Activated CD4-positive, alpha-beta T cell treated with anti-CD3 and anti-CD28 coated beads for 36 hours (primary cell): Measurements from ENCODE around the gene TMEM140. TPM values are rescaled to one million over a fixed set of nuclear protein-coding genes. Genes with fewer than 3 reads are reported as not detected.
A peak's percentile ranks its signal among the peaks of the same experiment; 100 is the strongest.

Experiments used
- ATAC-seq: fragments of 200-7000 bp; cut with Tn5 transposase; one replicate; pipeline ENCODE4 v1.10.0; 2021; ENCODE audit warnings: mild to moderate bottlenecking, moderate library complexity
- CTCF ChIA-PET: fragments of 350-600 bp; sonication (Branson Sonifier 250); formaldehyde crosslinking; loops from one replicate; lab custom pipeline; 2021; ENCODE audit warnings: antibody characterized with exemption; lab: Charles Lee
- POLR2A ChIA-PET: fragments of 350-600 bp; sonication (Branson Sonifier 250); formaldehyde crosslinking; loops from one replicate; lab custom pipeline; 2021; ENCODE audit warnings: antibody characterized with exemption, inconsistent platforms; lab: Charles Lee
- DNase-seq: peaks from one replicate; pipeline ENCODE4 v3.0.0-alpha.2; 2020
- H3K27ac Mint-ChIP-seq: one replicate; pipeline ENCODE4 v1.8.0; 2021; ENCODE audit warnings: mixed read lengths
- H3K27me3 Mint-ChIP-seq: one replicate; pipeline ENCODE4 v1.8.0; 2021; ENCODE audit warnings: mixed read lengths
- H3K36me3 Mint-ChIP-seq: one replicate; pipeline ENCODE4 v1.8.0; 2021; ENCODE audit warnings: low read depth, mixed read lengths
- H3K4me1 Mint-ChIP-seq: one replicate; pipeline ENCODE4 v1.8.0; 2021; ENCODE audit warnings: mixed read lengths
- H3K4me3 Mint-ChIP-seq: one replicate; pipeline ENCODE4 v1.8.0; 2021; ENCODE audit warnings: mild to moderate bottlenecking, moderate library complexity, mixed read lengths
- H3K9me3 Mint-ChIP-seq: one replicate; pipeline ENCODE4 v1.8.0; 2021; ENCODE audit warnings: low read depth, mixed read lengths
- intact Hi-C, 2 experiments: fragments of 100-400 bp; cut with DNase I in 1 of 2; cut with micrococcal nuclease in 1 of 2; formaldehyde crosslinking; loops; one replicate each; pipeline versions ENCODE4 v1.14.2 to v1.15.1; 2022 to 2024; cut with DNase I, micrococcal nuclease
- total RNA-seq, 2 experiments: library from RNA; stranded (reverse); gene quantifications; one replicate each; pipeline ENCODE4 v1.2.3, GENCODE V29; 2021

The TMEM140 gene
- total RNA-seq, 2 experiments from 2014 or later, result 10.8 to 12.1 TPM

DNA sequence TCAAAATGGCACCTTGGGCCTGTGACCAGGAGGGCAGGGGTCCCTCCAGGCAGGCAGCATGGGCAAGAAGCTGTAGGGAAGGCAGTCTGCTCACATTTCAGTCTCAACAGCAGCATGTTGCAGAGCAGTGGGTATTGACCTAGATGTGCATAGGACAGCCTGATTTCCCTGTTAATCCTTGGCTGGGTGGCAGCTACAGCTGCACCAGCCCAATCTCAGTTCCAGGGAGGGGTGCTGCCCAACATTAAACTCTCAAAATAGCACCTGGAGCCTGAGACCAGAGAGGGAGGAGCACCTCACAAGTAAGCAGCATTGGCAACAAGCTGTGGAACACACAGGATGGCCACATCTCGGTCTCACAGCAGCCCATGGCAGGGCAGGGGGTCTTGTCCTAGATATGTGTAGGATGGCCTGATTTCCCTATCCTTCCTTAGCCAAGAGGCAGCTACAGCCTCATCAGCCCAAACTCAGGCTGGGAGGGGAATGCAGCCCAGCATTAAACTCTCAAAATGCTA lies 10.3 kb downstream of the TMEM140 start:
- ATAC-seq, result no peak
- peaks cover 80% of the 10 kb centered on the region for H3K36me3 Mint-ChIP-seq
- intact Hi-C loops, result no loop called here
- no peak overlapping the region for H3K27ac Mint-ChIP-seq
- H3K9me3 Mint-ChIP-seq, result peaks cover 44% of the 10 kb centered on the region
- no peak overlapping the region for H3K4me3 Mint-ChIP-seq
- CTCF ChIA-PET, result interaction anchor here (1.1 to 1.5 kb wide), 3 partner anchors 10 to 13 kb away, joined by 4 read pairs; partner anchors contain the start of gene TMEM140
- no peaks in the 10 kb centered on the region for H3K27me3 Mint-ChIP-seq
- POLR2A ChIA-PET, result interaction anchor here (1.2 to 1.7 kb wide), 3 partner anchors 9 to 11 kb away, joined by 3 to 6 read pairs (median 4); partner anchors contain the start of gene TMEM140
- DNase-seq, result no peak
- peaks cover 45% of the 10 kb centered on the region for H3K4me1 Mint-ChIP-seq

GRCh38 chr7:135158874-135159273 lies 11.0 kb downstream of the TMEM140 start:
- no peak overlapping the region for H3K4me3 Mint-ChIP-seq
- intact Hi-C loops, result no loop called here
- CTCF ChIA-PET, result interaction anchor here (1.3 to 1.5 kb wide), 2 partner anchors 10 to 12 kb away, joined by 4 read pairs; no protein-coding TSS in a partner anchor
- peaks cover 42% of the 10 kb centered on the region for H3K4me1 Mint-ChIP-seq
- DNase-seq (no peak), ATAC-seq (no peak)
- H3K36me3 Mint-ChIP-seq, result peaks cover 77% of the 10 kb centered on the region
- POLR2A ChIA-PET, result interaction anchor here (1.2 kb wide), 1 partner anchor 11 kb away, joined by 4 read pairs; the partner anchor contains the start of gene TMEM140
- no peaks in the 10 kb centered on the region for H3K27me3 Mint-ChIP-seq
- H3K27ac Mint-ChIP-seq, result peak overlapping the region; percentile 81
- peaks cover 40% of the 10 kb centered on the region for H3K9me3 Mint-ChIP-seq

GRCh38 chr7:135159359-135160085 lies 11.7 kb downstream of the TMEM140 start:
- intact Hi-C loops, result no loop called here
- H3K27ac Mint-ChIP-seq, result peak overlapping the region; percentile 81
- ChIA-PET POLR2A (no interaction called here), CTCF (interaction anchor here (1.3 to 1.8 kb wide), 4 partner anchors 10 to 30 kb away, joined by 3 to 8 read pairs (median 4); partner anchors contain the start of gene TMEM140)
- ATAC-seq (peak; percentile 52), DNase-seq (no peak)
- H3K27me3 Mint-ChIP-seq, result no peaks in the 10 kb centered on the region
- peaks cover 76% of the 10 kb centered on the region for H3K36me3 Mint-ChIP-seq
- H3K4me1 Mint-ChIP-seq, result peaks cover 35% of the 10 kb centered on the region
- H3K4me3 Mint-ChIP-seq, result no peak overlapping the region
- peaks cover 35% of the 10 kb centered on the region for H3K9me3 Mint-ChIP-seq

DNA sequence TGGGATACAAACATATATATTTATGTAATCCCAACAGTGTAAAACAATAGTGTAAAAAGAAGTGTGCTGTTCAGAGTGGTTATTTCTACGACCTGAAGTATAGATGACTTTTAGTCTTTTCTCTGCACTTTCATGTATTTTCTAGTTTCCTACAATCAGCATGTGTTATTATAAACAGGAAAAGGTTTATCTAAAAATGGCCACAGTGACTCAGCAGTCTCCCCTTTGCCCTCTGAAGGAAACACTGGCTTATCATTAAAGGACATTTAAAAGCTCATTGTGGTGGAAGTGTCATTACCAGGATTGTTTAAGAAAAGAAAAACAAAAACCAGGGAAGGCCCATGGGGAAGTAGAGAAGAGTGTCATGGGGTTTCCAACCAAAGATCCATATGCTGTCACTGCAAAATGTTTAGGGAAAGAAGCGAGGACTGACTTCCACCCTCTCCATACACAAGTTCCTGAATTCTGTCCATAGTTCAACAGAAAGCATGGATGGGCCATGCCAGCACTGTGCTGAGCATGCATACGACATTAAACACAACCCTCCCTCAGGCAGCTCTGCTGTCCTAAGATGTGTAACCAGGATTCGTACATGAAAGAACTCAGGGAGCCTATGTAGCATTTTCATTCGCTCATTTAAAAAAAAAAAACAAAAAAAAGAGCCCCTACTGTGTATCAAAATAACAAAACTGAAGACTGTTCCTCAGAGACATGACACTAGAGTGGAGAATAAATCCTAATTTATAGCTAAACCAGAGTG lies 12.4 kb downstream of the TMEM140 start:
- Mint-ChIP-seq H3K36me3 (peaks cover 73% of the 10 kb centered on the region), H3K4me3 (no peak overlapping the region), H3K9me3 (peaks cover 28% of the 10 kb centered on the region), H3K4me1 (peaks cover 32% of the 10 kb centered on the region), H3K27me3 (no peaks in the 10 kb centered on the region), H3K27ac (peak overlapping the region; percentile 81)
- DNase-seq (no peak), ATAC-seq (peak; percentile 49)
- CTCF ChIA-PET, result interaction anchor here (0.6 to 1.8 kb wide), 6 partner anchors 9 to 474 kb away, joined by 3 to 8 read pairs (median 4); partner anchors contain the start of gene TMEM140
- POLR2A ChIA-PET, result no interaction called here
- intact Hi-C loops, result no loop called here

DNA sequence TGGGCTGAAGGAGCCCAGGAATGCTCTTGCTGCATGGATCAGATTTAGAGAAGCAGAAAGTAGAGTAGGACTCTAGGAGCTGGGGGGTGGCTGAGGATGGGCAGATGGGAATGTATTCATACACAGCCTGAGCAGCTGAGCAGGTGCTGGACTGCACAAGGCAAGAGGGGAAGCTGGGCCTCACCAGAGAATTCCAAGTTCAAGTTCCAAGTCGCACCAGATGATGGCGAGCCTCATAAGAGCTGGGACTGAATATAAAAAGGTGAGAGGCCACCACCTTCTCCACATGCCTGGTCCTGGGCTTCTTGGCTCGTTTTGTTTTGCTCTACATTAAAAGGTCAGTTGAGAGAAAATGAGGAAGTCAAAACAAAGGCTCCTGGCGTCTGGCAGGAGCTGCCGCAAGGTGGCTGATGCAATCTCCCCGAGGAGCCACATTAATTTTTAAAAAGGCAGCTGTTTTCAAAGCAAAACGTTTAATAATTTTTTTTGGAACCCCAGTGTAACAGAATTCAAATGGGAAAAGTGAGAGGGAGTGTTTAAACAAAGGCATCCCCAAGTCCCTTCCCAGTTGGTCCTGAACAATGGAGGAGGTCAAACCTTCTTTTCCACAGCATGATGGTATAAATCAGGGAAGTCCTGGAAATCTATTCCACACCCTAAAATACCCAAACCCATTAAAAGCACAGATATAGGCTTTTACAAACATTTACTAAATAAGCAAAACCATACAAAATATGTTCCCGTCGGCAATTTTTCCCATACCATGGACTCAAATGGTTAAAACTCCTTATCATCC lies 13.2 kb downstream of the TMEM140 start:
- intact Hi-C loops, result no loop called here
- no peaks in the 10 kb centered on the region for H3K27me3 Mint-ChIP-seq
- no peak overlapping the region for H3K4me3 Mint-ChIP-seq
- DNase-seq (no peak), ATAC-seq (no peak)
- peaks cover 32% of the 10 kb centered on the region for H3K4me1 Mint-ChIP-seq
- H3K36me3 Mint-ChIP-seq, result peaks cover 77% of the 10 kb centered on the region
- ChIA-PET POLR2A (no interaction called here), CTCF (interaction anchor here (0.6 to 1.8 kb wide), 4 partner anchors 8 to 475 kb away, joined by 3 to 8 read pairs (median 4); no protein-coding TSS in a partner anchor)
- H3K9me3 Mint-ChIP-seq, result peaks cover 21% of the 10 kb centered on the region
- H3K27ac Mint-ChIP-seq, result peak overlapping the region; percentile 81

GRCh38 chr7:135161669-135162068 lies 13.8 kb downstream of the TMEM140 start:
- ChIA-PET POLR2A (no interaction called here), CTCF (interaction anchor here (1.4 to 1.8 kb wide), 2 partner anchors 7 to 11 kb away, joined by 4 to 8 read pairs; no protein-coding TSS in a partner anchor)
- no peaks in the 10 kb centered on the region for H3K27me3 Mint-ChIP-seq
- peaks cover 77% of the 10 kb centered on the region for H3K36me3 Mint-ChIP-seq
- H3K4me1 Mint-ChIP-seq, result peaks cover 38% of the 10 kb centered on the region
- intact Hi-C loops, result no loop called here
- H3K9me3 Mint-ChIP-seq, result peaks cover 15% of the 10 kb centered on the region
- no peak for DNase-seq
- peak overlapping the region; percentile 81 for H3K27ac Mint-ChIP-seq
- H3K4me3 Mint-ChIP-seq, result no peak overlapping the region
- ATAC-seq, result no peak

DNA sequence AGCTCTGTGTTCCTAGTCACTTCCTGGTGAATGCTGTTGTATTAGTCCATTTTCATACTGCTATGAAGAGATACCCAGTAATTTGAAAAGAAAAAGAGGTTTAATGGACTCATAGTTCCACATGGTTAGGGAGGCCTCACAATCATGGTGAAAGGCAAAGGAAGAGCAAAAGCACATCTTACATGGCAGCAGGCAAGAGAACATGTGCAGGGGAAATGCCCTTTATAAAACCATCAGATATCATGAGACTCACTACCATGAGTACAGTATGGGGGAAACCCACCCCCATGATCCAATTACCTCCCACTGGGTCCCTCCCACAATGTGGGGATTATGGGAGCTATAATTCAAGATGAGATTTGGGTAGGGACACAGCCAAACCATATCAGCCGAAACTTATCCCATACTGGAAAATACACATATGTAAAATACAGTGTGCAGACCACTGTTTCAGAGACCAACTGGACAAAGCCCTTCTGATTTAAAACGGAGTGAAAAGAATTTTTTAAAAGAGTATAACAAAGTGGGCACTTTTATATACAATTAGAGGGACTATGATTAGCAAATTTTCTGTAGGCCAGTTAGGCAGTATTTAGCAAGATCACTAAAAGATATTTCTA lies 14.6 kb downstream of the TMEM140 start:
- Mint-ChIP-seq H3K4me1 (peaks cover 43% of the 10 kb centered on the region), H3K27ac (no peak overlapping the region), H3K4me3 (no peak overlapping the region), H3K9me3 (peaks cover 10% of the 10 kb centered on the region), H3K27me3 (no peaks in the 10 kb centered on the region), H3K36me3 (peaks cover 77% of the 10 kb centered on the region)
- DNase-seq, result no peak
- no peak for ATAC-seq
- CTCF ChIA-PET, result no interaction called here
- POLR2A ChIA-PET, result no interaction called here
- intact Hi-C loops, result no loop called here

GRCh38 chr7:135164357-135165061 lies 16.6 kb downstream of the TMEM140 start:
- DNase-seq (no peak), ATAC-seq (no peak)
- Mint-ChIP-seq H3K27me3 (no peaks in the 10 kb centered on the region), H3K36me3 (peaks cover 84% of the 10 kb centered on the region), H3K27ac (peak overlapping the region; percentile 37), H3K4me1 (peaks cover 53% of the 10 kb centered on the region), H3K9me3 (peaks cover 8% of the 10 kb centered on the region), H3K4me3 (no peak overlapping the region)
- intact Hi-C loops, result no loop called here
- ChIA-PET CTCF (interaction anchor here (0.5 to 2.1 kb wide), 5 partner anchors 12 to 101 kb away, joined by 3 to 6 read pairs (median 3); partner anchors contain the start of gene WDR91), POLR2A (interaction anchor here (0.6 to 0.9 kb wide), 2 partner anchors 14 to 825 kb away, joined by 4 to 5 read pairs; no protein-coding TSS in a partner anchor)

DNA sequence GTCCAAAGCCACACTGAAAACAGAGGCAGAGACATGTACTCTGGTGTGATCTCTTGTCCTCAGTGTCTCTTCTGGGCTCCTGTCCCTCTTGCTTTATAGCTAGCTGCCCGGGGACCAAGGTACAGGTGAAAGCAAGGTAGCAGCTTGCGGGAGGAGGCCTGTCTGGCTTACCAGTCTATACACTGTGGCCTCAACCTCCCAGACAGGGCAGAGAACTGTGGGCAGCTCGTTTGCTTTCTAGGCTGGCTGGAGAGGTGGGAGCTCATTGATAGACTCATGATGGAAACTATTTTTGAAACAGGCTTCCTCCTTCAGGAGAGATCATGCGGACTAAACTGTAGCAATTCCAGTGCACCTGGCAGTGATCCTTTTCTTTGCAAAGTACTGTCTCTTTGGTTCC lies 18.0 kb downstream of the TMEM140 start:
- Mint-ChIP-seq H3K4me3 (no peak overlapping the region), H3K9me3 (peaks cover 8% of the 10 kb centered on the region), H3K4me1 (peaks cover 47% of the 10 kb centered on the region), H3K27me3 (no peaks in the 10 kb centered on the region), H3K27ac (peak overlapping the region; percentile 6), H3K36me3 (peaks cover 79% of the 10 kb centered on the region)
- intact Hi-C loops, result no loop called here
- ChIA-PET POLR2A (no interaction called here), CTCF (interaction anchor here (2.1 kb wide), 1 partner anchor 45 kb away, joined by 6 read pairs; the partner anchor contains the start of gene WDR91)
- ATAC-seq (no peak), DNase-seq (no peak)
